ENCODE results near the gene AMOTL2. TPM values are rescaled to one million over a fixed set of nuclear protein-coding genes. Genes with fewer than 3 reads are reported as not detected.
A peak's percentile ranks its signal among the peaks of the same experiment; 100 is the strongest.

AMOTL2 gene
- polyA plus RNA-seq, 1 of the 3 experiments (the other 2 are of a cell fraction): 185 TPM

DNA sequence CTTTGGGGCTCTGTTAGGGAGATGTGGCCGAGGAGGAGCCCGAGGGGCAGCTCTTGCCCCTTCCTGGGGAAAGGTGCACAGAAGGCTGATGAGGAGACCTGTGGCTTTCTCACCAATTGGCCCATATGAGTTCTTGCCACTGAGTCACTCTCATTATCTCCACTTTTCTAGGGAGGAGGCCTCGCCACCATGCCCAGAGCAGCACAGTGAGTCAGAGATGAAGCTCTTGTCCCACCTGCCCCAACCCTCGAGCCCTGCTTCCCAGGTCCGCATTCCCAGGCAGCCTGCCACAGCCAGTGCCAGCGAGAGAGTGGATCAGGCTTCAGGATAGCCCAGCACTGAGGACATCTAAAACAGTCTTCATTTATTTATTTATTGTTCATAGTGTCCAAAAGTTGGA lies 53.5 kb downstream of the AMOTL2 start:
- no peaks in the 10 kb centered on the region for H4K20me1 ChIP-seq (ENCODE audit: insufficient read depth)
- no peaks in the 10 kb centered on the region for H3K36me3 ChIP-seq (replicated peaks in 1 of 2; ENCODE audit: control insufficient read depth in 1 of 2, insufficient read depth in 2 of 2, low read length in 1 of 2)
- peak overlapping the region; percentile 44; the same call in 1 of the 2 replicates for H2AFZ ChIP-seq (ENCODE audit: low read depth)
- peaks cover 28% of the 10 kb centered on the region for H3F3A ChIP-seq (replicated peaks; ENCODE audit: insufficient read depth)
- H3K4me1 ChIP-seq (ENCODE audit: control insufficient read depth in 1 of 2, insufficient read depth in 2 of 2, low read depth in 1 of 2, low read length in 1 of 2): peaks cover 0 to 17% of the 10 kb centered on the region in 2 experiments; a peak in 2 of 4 replicates
- no peaks in the 10 kb centered on the region for H3K9me3 ChIP-seq
- H3K9me2 ChIP-seq: no peaks in the 10 kb centered on the region
- H3K9ac ChIP-seq: no peak overlapping the region
- TF ChIP-seq, protein P1, sequence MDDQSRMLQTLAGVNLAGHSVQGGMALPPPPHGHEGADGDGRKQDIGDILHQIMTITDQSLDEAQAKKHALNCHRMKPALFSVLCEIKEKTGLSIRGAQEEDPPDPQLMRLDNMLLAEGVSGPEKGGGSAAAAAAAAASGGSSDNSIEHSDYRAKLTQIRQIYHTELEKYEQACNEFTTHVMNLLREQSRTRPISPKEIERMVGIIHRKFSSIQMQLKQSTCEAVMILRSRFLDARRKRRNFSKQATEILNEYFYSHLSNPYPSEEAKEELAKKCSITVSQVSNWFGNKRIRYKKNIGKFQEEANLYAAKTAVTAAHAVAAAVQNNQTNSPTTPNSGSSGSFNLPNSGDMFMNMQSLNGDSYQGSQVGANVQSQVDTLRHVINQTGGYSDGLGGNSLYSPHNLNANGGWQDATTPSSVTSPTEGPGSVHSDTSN (IDR thresholded peaks at IDR 0.05): no peak
- TF ChIP-seq NRF1 (IDR thresholded peaks at IDR 0.05; ENCODE audit: low read depth, low read length) (no peak), FOXJ3 (CRISPR knock-in tag; IDR thresholded peaks at IDR 0.05) (no peak), FOSL2 (IDR thresholded peaks at IDR 0.05; ENCODE audit: borderline replicate concordance, low read depth) (peak; percentile 49; the same call in 1 of the 2 replicates), NFIC (IDR thresholded peaks at IDR 0.05; ENCODE audit: borderline replicate concordance) (peak; percentile 22; the same call in 1 of the 2 replicates), JUND (IDR thresholded peaks at IDR 0.05) (peak; percentile 27; the same call in 1 of the 2 replicates), RXRA (IDR thresholded peaks at IDR 0.05; ENCODE audit: borderline replicate concordance, low read depth) (peak; percentile 13; the same call in 1 of the 2 replicates)
- H3K4me2 ChIP-seq: no peak overlapping the region
- 54% methylated on average over 6 of the region's 6 CpGs for WGBS (ENCODE audit: low lambda C conversion rate)
- CTCF ChIA-PET: interaction anchor here (1.3 to 1.6 kb wide), 3 partner anchors 13 to 141 kb away, joined by 3 to 4 read pairs (median 3); no protein-coding TSS in a partner anchor
- POLR2A ChIA-PET: no interaction called here
- H3K4me3 ChIP-seq (ENCODE audit: low read depth in 2 of 2, low read length in 1 of 2): no peak overlapping the region
- no peaks in the 10 kb centered on the region for H3K27me3 ChIP-seq (ENCODE audit: insufficient read depth)
- peak overlapping the region in 1 of 2 experiments; percentile 26; a peak in 1 of 4 replicates for H3K27ac ChIP-seq (ENCODE audit: low read depth in 2 of 2, low read length in 1 of 2)
- no peaks in the 10 kb centered on the region for H3K79me2 ChIP-seq (ENCODE audit: insufficient read depth)
- DNase-seq: no peak

DNA sequence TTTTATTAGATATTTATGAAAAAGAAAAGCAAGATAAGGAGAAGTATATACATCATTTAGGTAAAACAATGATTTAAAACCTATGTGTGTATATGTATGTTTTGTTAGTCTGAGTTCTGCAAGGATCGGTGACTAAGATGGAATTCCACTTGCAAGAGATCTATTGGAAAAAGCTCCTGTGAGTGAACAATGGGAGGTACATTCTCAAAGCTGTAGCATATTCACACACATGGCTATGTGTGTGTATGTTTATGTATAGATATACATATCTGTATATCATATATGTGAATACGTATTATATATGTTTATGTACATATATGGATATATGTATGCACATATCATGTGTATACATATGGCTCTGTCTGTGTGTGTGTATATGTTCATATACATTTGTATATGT lies 54.3 kb downstream of the AMOTL2 start:
- Histone ChIP-seq H3K27ac (ENCODE audit: low read depth in 2 of 2, low read length in 1 of 2) (0 out of 4 replicates have a peak overlapping the region, but pooled peaks of 1 of the 2 experiments have one; percentile 26), H3K4me3 (ENCODE audit: low read depth in 2 of 2, low read length in 1 of 2) (no peak overlapping the region), H3K36me3 (replicated peaks in 1 of 2; ENCODE audit: control insufficient read depth in 1 of 2, insufficient read depth in 2 of 2, low read length in 1 of 2) (no peaks in the 10 kb centered on the region), H4K20me1 (ENCODE audit: insufficient read depth) (no peaks in the 10 kb centered on the region), H3F3A (replicated peaks; ENCODE audit: insufficient read depth) (peaks cover 23% of the 10 kb centered on the region), H3K9me3 (no peaks in the 10 kb centered on the region), H3K27me3 (ENCODE audit: insufficient read depth) (no peaks in the 10 kb centered on the region), H3K9ac (no peak overlapping the region), H3K4me2 (no peak overlapping the region), H3K79me2 (ENCODE audit: insufficient read depth) (no peaks in the 10 kb centered on the region), H3K9me2 (no peaks in the 10 kb centered on the region), H3K4me1 (ENCODE audit: control insufficient read depth in 1 of 2, insufficient read depth in 2 of 2, low read depth in 1 of 2, low read length in 1 of 2) (peaks cover 0 to 17% of the 10 kb centered on the region in 2 experiments; a peak in 2 of 4 replicates), H2AFZ (ENCODE audit: low read depth) (no peak overlapping the region)
- ChIA-PET CTCF (interaction anchor here (1.4 kb wide), 1 partner anchor 126 kb away, joined by 4 read pairs; no protein-coding TSS in a partner anchor), POLR2A (no interaction called here)
- TF ChIP-seq, protein P1 (IDR thresholded peaks at IDR 0.05): no peak
- TF ChIP-seq, protein P2, sequence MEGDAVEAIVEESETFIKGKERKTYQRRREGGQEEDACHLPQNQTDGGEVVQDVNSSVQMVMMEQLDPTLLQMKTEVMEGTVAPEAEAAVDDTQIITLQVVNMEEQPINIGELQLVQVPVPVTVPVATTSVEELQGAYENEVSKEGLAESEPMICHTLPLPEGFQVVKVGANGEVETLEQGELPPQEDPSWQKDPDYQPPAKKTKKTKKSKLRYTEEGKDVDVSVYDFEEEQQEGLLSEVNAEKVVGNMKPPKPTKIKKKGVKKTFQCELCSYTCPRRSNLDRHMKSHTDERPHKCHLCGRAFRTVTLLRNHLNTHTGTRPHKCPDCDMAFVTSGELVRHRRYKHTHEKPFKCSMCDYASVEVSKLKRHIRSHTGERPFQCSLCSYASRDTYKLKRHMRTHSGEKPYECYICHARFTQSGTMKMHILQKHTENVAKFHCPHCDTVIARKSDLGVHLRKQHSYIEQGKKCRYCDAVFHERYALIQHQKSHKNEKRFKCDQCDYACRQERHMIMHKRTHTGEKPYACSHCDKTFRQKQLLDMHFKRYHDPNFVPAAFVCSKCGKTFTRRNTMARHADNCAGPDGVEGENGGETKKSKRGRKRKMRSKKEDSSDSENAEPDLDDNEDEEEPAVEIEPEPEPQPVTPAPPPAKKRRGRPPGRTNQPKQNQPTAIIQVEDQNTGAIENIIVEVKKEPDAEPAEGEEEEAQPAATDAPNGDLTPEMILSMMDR (IDR thresholded peaks at IDR 0.05): no peak
- TF ChIP-seq RAD21 (IDR thresholded peaks at IDR 0.05; ENCODE audit: low read length): no peak
- DNase-seq: no peak
- 98% methylated on average over 2 of the region's 2 CpGs for WGBS (ENCODE audit: low lambda C conversion rate)

All from SK-N-SH (cell line).